ENCODE data around the gene PLCH1. TPM values are rescaled to one million over a fixed set of nuclear protein-coding genes. Genes with fewer than 3 reads are reported as not detected.

Gene PLCH1
- total RNA-seq, 1 donor from 2014 or later: not detected

DNA sequence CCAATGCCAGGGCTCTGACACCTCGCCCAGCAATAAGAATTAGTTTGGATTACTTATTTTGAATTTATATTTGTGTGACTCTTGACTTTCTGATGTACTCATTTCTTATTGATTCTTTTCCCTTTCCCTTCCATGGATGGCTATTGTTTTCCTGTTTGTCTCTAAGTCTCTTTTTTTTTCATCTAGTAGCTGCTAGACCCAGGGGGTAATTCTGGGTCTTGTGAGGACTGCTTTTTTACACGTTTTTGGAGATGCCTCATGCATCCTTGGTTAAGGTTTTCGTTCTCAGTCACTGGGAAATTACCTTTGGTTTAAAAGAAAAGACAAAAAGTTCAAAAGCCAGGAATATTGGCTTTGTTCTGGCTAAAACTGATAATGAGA lies 381.2 kb downstream of the PLCH1 start:
- no peak overlapping the region for H3K4me3 Mint-ChIP-seq (ENCODE audit: unreplicated experiment)
- H3K27ac Mint-ChIP-seq (ENCODE audit: unreplicated experiment): no peak overlapping the region
- H3K9me3 Mint-ChIP-seq (ENCODE audit: unreplicated experiment): no peaks in the 10 kb centered on the region
- no peak for DNase-seq (ENCODE audit: extremely low spot score, unreplicated experiment)
- peaks cover 27% of the 10 kb centered on the region for H3K27me3 Mint-ChIP-seq (ENCODE audit: unreplicated experiment)
- TF ChIP-seq, protein P1, sequence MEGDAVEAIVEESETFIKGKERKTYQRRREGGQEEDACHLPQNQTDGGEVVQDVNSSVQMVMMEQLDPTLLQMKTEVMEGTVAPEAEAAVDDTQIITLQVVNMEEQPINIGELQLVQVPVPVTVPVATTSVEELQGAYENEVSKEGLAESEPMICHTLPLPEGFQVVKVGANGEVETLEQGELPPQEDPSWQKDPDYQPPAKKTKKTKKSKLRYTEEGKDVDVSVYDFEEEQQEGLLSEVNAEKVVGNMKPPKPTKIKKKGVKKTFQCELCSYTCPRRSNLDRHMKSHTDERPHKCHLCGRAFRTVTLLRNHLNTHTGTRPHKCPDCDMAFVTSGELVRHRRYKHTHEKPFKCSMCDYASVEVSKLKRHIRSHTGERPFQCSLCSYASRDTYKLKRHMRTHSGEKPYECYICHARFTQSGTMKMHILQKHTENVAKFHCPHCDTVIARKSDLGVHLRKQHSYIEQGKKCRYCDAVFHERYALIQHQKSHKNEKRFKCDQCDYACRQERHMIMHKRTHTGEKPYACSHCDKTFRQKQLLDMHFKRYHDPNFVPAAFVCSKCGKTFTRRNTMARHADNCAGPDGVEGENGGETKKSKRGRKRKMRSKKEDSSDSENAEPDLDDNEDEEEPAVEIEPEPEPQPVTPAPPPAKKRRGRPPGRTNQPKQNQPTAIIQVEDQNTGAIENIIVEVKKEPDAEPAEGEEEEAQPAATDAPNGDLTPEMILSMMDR (IDR thresholded peaks at IDR 0.05): no peak
- H3K4me1 Mint-ChIP-seq (ENCODE audit: unreplicated experiment): peaks cover 13% of the 10 kb centered on the region
- H3K36me3 Mint-ChIP-seq (ENCODE audit: unreplicated experiment): peaks cover 2% of the 10 kb centered on the region

DNA sequence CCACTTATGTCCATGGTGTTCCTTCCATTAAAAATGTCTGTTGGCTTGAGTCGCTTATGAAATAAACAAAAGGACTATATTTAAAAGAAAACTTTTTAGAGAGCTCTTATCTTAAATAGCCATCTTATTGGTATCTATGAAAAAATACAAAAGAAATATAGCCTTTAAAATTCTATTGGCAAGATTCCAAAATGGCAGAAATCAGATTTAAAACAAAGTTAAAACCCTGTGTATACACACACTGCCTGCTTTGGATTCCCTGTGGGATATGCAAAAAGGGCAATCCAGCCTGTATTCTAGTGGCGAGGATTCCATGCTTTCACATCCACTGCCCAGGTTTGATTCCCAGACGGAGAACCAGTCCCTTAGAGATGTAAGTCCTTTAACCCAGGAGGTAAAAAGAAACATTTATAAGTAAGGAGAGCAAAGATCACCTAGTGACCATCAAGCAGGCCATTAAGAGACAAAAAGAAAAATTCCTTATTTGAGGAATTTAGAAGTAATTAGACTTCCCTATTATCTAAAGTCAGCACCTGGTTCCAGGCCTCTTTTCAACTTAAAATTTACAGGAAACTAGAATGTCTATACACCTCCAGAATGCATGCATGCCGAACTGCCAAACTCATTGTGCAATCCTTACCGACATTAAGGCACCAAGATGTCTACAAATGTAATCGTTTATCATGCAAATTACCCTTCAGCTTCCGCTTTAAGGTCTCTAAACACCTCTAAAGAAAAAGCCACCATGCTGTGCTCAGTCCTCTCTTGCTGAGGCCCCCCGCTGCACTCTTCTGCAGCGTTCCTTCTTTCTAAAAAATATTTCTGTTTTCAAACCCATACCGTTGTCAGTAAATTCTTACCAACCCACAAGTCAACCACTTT lies 381.8 kb downstream of the PLCH1 start:
- Mint-ChIP-seq H3K27ac (ENCODE audit: unreplicated experiment) (no peak overlapping the region), H3K27me3 (ENCODE audit: unreplicated experiment) (peaks cover 28% of the 10 kb centered on the region), H3K4me3 (ENCODE audit: unreplicated experiment) (no peak overlapping the region), H3K4me1 (ENCODE audit: unreplicated experiment) (peaks cover 8% of the 10 kb centered on the region), H3K36me3 (ENCODE audit: unreplicated experiment) (no peaks in the 10 kb centered on the region), H3K9me3 (ENCODE audit: unreplicated experiment) (no peaks in the 10 kb centered on the region)
- TF ChIP-seq, protein P1 (IDR thresholded peaks at IDR 0.05): no peak
- no peak for DNase-seq (ENCODE audit: extremely low spot score, unreplicated experiment)

DNA sequence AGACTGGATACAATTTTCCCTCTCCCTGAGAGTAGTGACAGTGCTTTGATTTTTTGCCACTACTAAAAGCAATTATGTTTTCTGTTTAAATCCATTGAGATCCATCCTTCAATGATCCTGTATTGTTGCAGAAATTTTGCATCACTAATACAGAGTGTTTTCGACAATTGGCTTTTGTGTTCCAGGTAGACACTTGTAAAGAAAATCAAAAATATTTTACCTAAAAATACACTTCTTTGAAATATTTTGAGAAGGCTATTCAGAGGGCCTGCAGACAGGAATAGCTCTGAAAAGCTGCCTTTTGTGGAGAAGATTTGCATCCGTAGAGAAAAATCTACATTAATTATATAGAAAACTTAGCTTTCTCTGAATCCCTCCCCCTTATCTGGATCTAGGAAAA lies 384.6 kb downstream of the PLCH1 start:
- no peaks in the 10 kb centered on the region for H3K36me3 Mint-ChIP-seq (ENCODE audit: unreplicated experiment)
- H3K4me1 Mint-ChIP-seq (ENCODE audit: unreplicated experiment): peaks cover 2% of the 10 kb centered on the region
- H3K27ac Mint-ChIP-seq (ENCODE audit: unreplicated experiment): no peak overlapping the region
- TF ChIP-seq, protein P1 (IDR thresholded peaks at IDR 0.05): no peak
- no peaks in the 10 kb centered on the region for H3K9me3 Mint-ChIP-seq (ENCODE audit: unreplicated experiment)
- no peak overlapping the region for H3K4me3 Mint-ChIP-seq (ENCODE audit: unreplicated experiment)
- DNase-seq (ENCODE audit: extremely low spot score, unreplicated experiment): no peak
- peaks cover 42% of the 10 kb centered on the region for H3K27me3 Mint-ChIP-seq (ENCODE audit: unreplicated experiment)

DNA sequence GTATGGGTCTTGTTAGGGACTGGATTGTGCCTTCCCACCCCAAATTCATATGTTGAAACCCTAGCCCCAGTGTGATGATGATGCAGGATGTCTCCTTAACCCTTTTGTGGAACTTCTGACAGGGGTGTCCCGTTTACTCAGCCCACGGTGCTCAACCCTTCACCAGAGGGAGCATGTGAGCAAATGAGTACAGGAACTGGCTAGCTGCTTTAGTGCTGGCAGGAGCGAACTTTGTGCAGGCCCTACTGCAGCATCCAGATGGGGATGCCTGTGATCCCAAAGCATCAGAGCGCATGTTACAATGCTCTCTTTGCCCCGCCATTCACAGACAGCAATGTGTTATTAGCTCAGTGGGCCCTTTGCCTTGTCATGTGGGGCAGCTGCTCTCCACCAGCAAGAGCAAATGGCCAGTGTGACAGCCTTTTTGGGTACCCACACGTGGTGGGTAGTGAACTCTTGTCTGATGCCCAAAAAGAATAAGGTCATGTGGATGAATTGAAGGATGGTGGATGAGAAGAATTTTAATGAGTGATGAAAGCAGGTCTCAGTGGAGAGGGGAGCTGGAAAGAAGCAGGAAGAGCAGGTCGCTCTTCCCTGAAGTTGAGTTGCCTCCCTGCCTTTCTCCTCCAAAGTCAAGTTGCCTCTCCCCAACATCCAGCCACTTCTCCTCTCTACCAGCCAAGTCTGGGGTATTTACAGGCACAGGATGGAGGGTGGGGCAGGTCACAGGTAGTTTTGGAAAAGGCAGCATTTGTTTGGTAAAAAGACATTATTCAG lies 388.1 kb downstream of the PLCH1 start:
- Mint-ChIP-seq H3K9me3 (ENCODE audit: unreplicated experiment) (no peaks in the 10 kb centered on the region), H3K4me3 (ENCODE audit: unreplicated experiment) (no peak overlapping the region), H3K27me3 (ENCODE audit: unreplicated experiment) (peaks cover 49% of the 10 kb centered on the region), H3K4me1 (ENCODE audit: unreplicated experiment) (no peaks in the 10 kb centered on the region), H3K36me3 (ENCODE audit: unreplicated experiment) (no peaks in the 10 kb centered on the region), H3K27ac (ENCODE audit: unreplicated experiment) (no peak overlapping the region)
- TF ChIP-seq, protein P1 (IDR thresholded peaks at IDR 0.05): peak; percentile 11
- no peak for DNase-seq (ENCODE audit: extremely low spot score, unreplicated experiment)

DNA sequence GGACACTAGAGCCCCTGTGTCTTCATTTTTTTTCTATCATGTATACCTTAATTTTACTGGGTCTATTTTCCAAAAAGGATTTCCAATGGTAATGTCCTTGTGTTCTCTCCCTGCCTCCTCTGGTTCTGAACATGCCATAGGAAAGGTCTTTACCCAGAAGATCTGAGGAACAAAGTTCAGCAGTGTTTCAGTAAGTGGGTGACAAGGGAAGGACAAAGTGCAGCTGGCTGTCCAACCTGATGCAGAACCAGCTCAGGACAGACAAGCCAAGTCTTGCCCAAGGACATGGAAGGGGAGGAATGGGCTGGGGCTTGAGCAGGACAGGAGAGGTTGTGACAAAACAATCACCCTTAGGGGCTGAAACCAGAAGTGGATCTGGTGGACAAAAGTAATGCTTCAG lies 390.2 kb downstream of the PLCH1 start:
- Mint-ChIP-seq H3K27ac (ENCODE audit: unreplicated experiment) (no peak overlapping the region), H3K36me3 (ENCODE audit: unreplicated experiment) (no peaks in the 10 kb centered on the region), H3K4me1 (ENCODE audit: unreplicated experiment) (no peaks in the 10 kb centered on the region), H3K9me3 (ENCODE audit: unreplicated experiment) (peaks cover 3% of the 10 kb centered on the region), H3K4me3 (ENCODE audit: unreplicated experiment) (no peak overlapping the region), H3K27me3 (ENCODE audit: unreplicated experiment) (peaks cover 49% of the 10 kb centered on the region)
- TF ChIP-seq, protein P1 (IDR thresholded peaks at IDR 0.05): no peak
- DNase-seq (ENCODE audit: extremely low spot score, unreplicated experiment): no peak

Measured in osteocyte (in vitro differentiated cells).